Caco-2 (cell line): ENCODE data around the gene PPP1R9A. TPM values are rescaled to one million over a fixed set of nuclear protein-coding genes. Genes with fewer than 3 reads are reported as not detected.

Source experiments
- BruUV-seq: library from RNA; stranded (reverse); fragments of 400-500 nt; replicated peaks from 2 replicates; lab custom pipeline; 2021; lab: Mats Ljungman, UMichigan
- CTCF ChIA-PET: fragments of 300-600 bp; sonication (Branson Sonifier 250); formaldehyde crosslinking; loops from one replicate; lab custom pipeline; 2022; ENCODE audit warnings: antibody characterized with exemption; lab: Charles Lee
- POLR2A ChIA-PET: fragments of 300-600 bp; sonication (Branson Sonifier 250); formaldehyde crosslinking; loops from one replicate; lab custom pipeline; 2022; ENCODE audit warnings: antibody characterized with exemption; lab: Charles Lee
- DNase-seq, 2 experiments: peaks; one replicate each; pipeline versions ENCODE4 v3.0.0 to v3.0.0-alpha.2; 2020 to 2022
- H3K27me3 ChIP-seq: replicated peaks from 2 replicates; pipeline ENCODE4 v1.6.0; 2011; ENCODE audit warnings: low read length; ENCODE audit not compliant: control insufficient read depth, insufficient read depth
- H3K36me3 ChIP-seq: 2 replicates; pipeline ENCODE4 v1.5.1; 2011; ENCODE audit warnings: low read length; ENCODE audit not compliant: control insufficient read depth, insufficient read depth
- H3K4me1 ChIP-seq: fragments of 250-450 bp; sonication (Bioruptor Pico); 2 replicates; pipeline ENCODE4 v1.5.1; 2020; ENCODE audit warnings: mild to moderate bottlenecking
- H3K4me3 ChIP-seq: 2 replicates; pipeline ENCODE4 v1.5.1; 2011; ENCODE audit warnings: low read depth, mild to moderate bottlenecking, control low read depth, low read length
- H3K9me3 ChIP-seq: fragments of 250-450 bp; sonication (Bioruptor Pico); 2 replicates; pipeline ENCODE4 v1.5.1; 2020; ENCODE audit warnings: mild to moderate bottlenecking, moderate library complexity
- H3K27ac Mint-ChIP-seq: one replicate; pipeline ENCODE4 v1.8.0; 2022; ENCODE audit warnings: mixed read lengths; ENCODE audit not compliant: unreplicated experiment
- H3K27me3 Mint-ChIP-seq: one replicate; pipeline ENCODE4 v1.8.0; 2022; ENCODE audit warnings: mixed read lengths; ENCODE audit not compliant: insufficient read depth, unreplicated experiment
- H3K36me3 Mint-ChIP-seq: one replicate; pipeline ENCODE4 v1.8.0; 2022; ENCODE audit warnings: mild to moderate bottlenecking, mixed read lengths; ENCODE audit not compliant: insufficient read depth, unreplicated experiment
- H3K4me1 Mint-ChIP-seq: one replicate; pipeline ENCODE4 v1.8.0; 2022; ENCODE audit warnings: low read depth, mixed read lengths; ENCODE audit not compliant: unreplicated experiment
- H3K4me3 Mint-ChIP-seq: one replicate; pipeline ENCODE4 v1.8.0; 2022; ENCODE audit warnings: mild to moderate bottlenecking, moderate library complexity, mixed read lengths; ENCODE audit not compliant: unreplicated experiment
- H3K9me3 Mint-ChIP-seq: one replicate; pipeline ENCODE4 v1.8.0; 2022; ENCODE audit warnings: mixed read lengths; ENCODE audit not compliant: unreplicated experiment
- intact Hi-C: fragments of 100-400 bp; cut with micrococcal nuclease; formaldehyde crosslinking; loops from one replicate; pipeline ENCODE4 v1.10.0; 2022; ENCODE audit not compliant: unreplicated experiment
- total RNA-seq: library from RNA; stranded (reverse); gene quantifications from 2 replicates; pipeline ENCODE4 v1.2.3, GENCODE V29; 2022
- TF ChIP-seq, protein P1 (sequence below), 2 experiments: fragments of 200-600 bp in 1 of 2; IDR thresholded peaks; 1 replicate in 1 of 2; 2 replicates in 1 of 2; pipeline versions ENCODE4 v1.5.1 to v1.8.0; 2011 to 2022; ENCODE audit warnings: antibody characterized with exemption in 1 of 2, control low read depth in 1 of 2, inconsistent platforms in 1 of 2, low read depth in 1 of 2, low read length in 1 of 2, mild to moderate bottlenecking in 1 of 2, moderate library complexity in 1 of 2; ENCODE audit not compliant: insufficient read depth in 1 of 2, severe bottlenecking in 1 of 2, unreplicated experiment in 1 of 2

PPP1R9A gene
- total RNA-seq, 1 experiment from 2014 or later, result 37.4 TPM

- DNase-seq, result no peak
- H3K4me1 Mint-ChIP-seq, result no peaks in the 10 kb centered on the region
- Histone ChIP-seq H3K9me3 (peaks cover 13% of the 10 kb centered on the region), H3K4me1 (peaks cover 8% of the 10 kb centered on the region; the same call in 1 of the 2 replicates), H3K36me3 (no peaks in the 10 kb centered on the region), H3K27me3 (no peaks in the 10 kb centered on the region), H3K4me3 (no peak overlapping the region)
- TF ChIP-seq, protein P1, sequence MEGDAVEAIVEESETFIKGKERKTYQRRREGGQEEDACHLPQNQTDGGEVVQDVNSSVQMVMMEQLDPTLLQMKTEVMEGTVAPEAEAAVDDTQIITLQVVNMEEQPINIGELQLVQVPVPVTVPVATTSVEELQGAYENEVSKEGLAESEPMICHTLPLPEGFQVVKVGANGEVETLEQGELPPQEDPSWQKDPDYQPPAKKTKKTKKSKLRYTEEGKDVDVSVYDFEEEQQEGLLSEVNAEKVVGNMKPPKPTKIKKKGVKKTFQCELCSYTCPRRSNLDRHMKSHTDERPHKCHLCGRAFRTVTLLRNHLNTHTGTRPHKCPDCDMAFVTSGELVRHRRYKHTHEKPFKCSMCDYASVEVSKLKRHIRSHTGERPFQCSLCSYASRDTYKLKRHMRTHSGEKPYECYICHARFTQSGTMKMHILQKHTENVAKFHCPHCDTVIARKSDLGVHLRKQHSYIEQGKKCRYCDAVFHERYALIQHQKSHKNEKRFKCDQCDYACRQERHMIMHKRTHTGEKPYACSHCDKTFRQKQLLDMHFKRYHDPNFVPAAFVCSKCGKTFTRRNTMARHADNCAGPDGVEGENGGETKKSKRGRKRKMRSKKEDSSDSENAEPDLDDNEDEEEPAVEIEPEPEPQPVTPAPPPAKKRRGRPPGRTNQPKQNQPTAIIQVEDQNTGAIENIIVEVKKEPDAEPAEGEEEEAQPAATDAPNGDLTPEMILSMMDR (IDR thresholded peaks at IDR 0.05; ENCODE audit: insufficient read depth in 1 of 2, low read depth in 1 of 2, low read length in 1 of 2, severe bottlenecking in 1 of 2, unreplicated experiment in 1 of 2), result no peak
- no peaks in the 10 kb centered on the region for H3K36me3 Mint-ChIP-seq
- H3K9me3 Mint-ChIP-seq, result peaks cover 30% of the 10 kb centered on the region
- ChIA-PET POLR2A (no interaction called here), CTCF (no interaction called here)
- no TSS peak for BruUV-seq
- no peak overlapping the region for H3K4me3 Mint-ChIP-seq
- intact Hi-C loops, result no loop called here
- H3K27me3 Mint-ChIP-seq, result no peaks in the 10 kb centered on the region
- no peak overlapping the region for H3K27ac Mint-ChIP-seq
Observed at GRCh38 chr7:94874036-94874785, 33.2 kb upstream of the PPP1R9A start.

- POLR2A ChIA-PET, result no interaction called here
- H3K27ac Mint-ChIP-seq, result no peak overlapping the region
- intact Hi-C loops, result no loop called here
- DNase-seq, result no peak
- no peaks in the 10 kb centered on the region for H3K27me3 Mint-ChIP-seq
- no peaks in the 10 kb centered on the region for H3K27me3 ChIP-seq
- CTCF ChIA-PET, result no interaction called here
- BruUV-seq, result no TSS peak
- peaks cover 8% of the 10 kb centered on the region; the same call in 1 of the 2 replicates for H3K4me1 ChIP-seq
- H3K4me3 ChIP-seq, result no peak overlapping the region
- no peaks in the 10 kb centered on the region for H3K36me3 ChIP-seq
- no peak overlapping the region for H3K4me3 Mint-ChIP-seq
- peaks cover 30% of the 10 kb centered on the region for H3K9me3 Mint-ChIP-seq
- no peaks in the 10 kb centered on the region for H3K4me1 Mint-ChIP-seq
- no peaks in the 10 kb centered on the region for H3K36me3 Mint-ChIP-seq
- H3K9me3 ChIP-seq, result peaks cover 13% of the 10 kb centered on the region
- TF ChIP-seq, protein P1 (IDR thresholded peaks at IDR 0.05; ENCODE audit: insufficient read depth in 1 of 2, low read depth in 1 of 2, low read length in 1 of 2, severe bottlenecking in 1 of 2, unreplicated experiment in 1 of 2), result no peak
Observed at GRCh38 chr7:94875201-94875600, 32.2 kb upstream of the PPP1R9A start.

- CTCF ChIA-PET, result no interaction called here
- H3K27me3 ChIP-seq, result no peaks in the 10 kb centered on the region
- H3K36me3 Mint-ChIP-seq, result no peaks in the 10 kb centered on the region
- no TSS peak for BruUV-seq
- H3K4me1 Mint-ChIP-seq, result no peaks in the 10 kb centered on the region
- peaks cover 13% of the 10 kb centered on the region for H3K9me3 ChIP-seq
- no peak overlapping the region for H3K4me3 Mint-ChIP-seq
- no peaks in the 10 kb centered on the region for H3K36me3 ChIP-seq
- POLR2A ChIA-PET, result no interaction called here
- peaks cover 22% of the 10 kb centered on the region for H3K9me3 Mint-ChIP-seq
- H3K27ac Mint-ChIP-seq, result no peak overlapping the region
- intact Hi-C loops, result no loop called here
- DNase-seq, result no peak
- H3K27me3 Mint-ChIP-seq, result no peaks in the 10 kb centered on the region
- H3K4me1 ChIP-seq, result peaks cover 8% of the 10 kb centered on the region; the same call in 1 of the 2 replicates
- no peak overlapping the region for H3K4me3 ChIP-seq
- TF ChIP-seq, protein P1 (IDR thresholded peaks at IDR 0.05; ENCODE audit: insufficient read depth in 1 of 2, low read depth in 1 of 2, low read length in 1 of 2, severe bottlenecking in 1 of 2, unreplicated experiment in 1 of 2), result no peak
Observed at GRCh38 chr7:94877731-94878670, 29.4 kb upstream of the PPP1R9A start.
